Memory B cell (primary cell): Measurements from ENCODE around the gene RBM23.

Experiments used
- ATAC-seq: fragments of 150-1000 bp; cut with Tn5 transposase; 2 replicates; pipeline ENCODE4 v1.10.0; 2021; ENCODE audit warnings: low read depth, mild to moderate bottlenecking, moderate library complexity
- DNase-seq, 2 donors: peaks; one replicate each; pipeline ENCODE4 v3.0.0; 2022; ENCODE audit warnings: low spot score in 2 of 2
- H3K27ac Mint-ChIP-seq: one replicate; pipeline ENCODE4 v1.8.0; 2022; ENCODE audit warnings: mild to moderate bottlenecking, moderate library complexity, mixed read lengths
- H3K27me3 Mint-ChIP-seq: one replicate; pipeline ENCODE4 v1.8.0; 2022; ENCODE audit warnings: mixed read lengths
- H3K36me3 Mint-ChIP-seq: one replicate; pipeline ENCODE4 v1.8.0; 2022; ENCODE audit warnings: mild to moderate bottlenecking, mixed read lengths
- H3K4me1 Mint-ChIP-seq: one replicate; pipeline ENCODE4 v1.8.0; 2022; ENCODE audit warnings: mixed read lengths
- H3K4me3 Mint-ChIP-seq: one replicate; pipeline ENCODE4 v1.8.0; 2022; ENCODE audit warnings: mild to moderate bottlenecking, moderate library complexity, mixed read lengths
- H3K9me3 Mint-ChIP-seq: one replicate; pipeline ENCODE4 v1.8.0; 2022; ENCODE audit warnings: mixed read lengths

Gene RBM23

GRCh38 chr14:22887260-22887989, 31.5 kb downstream of the RBM23 start:
- ATAC-seq (peak; percentile 25), DNase-seq (peak; percentile 22 to 31)
- Mint-ChIP-seq H3K9me3 (no peaks in the 10 kb centered on the region), H3K27me3 (no peaks in the 10 kb centered on the region), H3K36me3 (peaks cover 4% of the 10 kb centered on the region), H3K27ac (peak overlapping the region; percentile 94), H3K4me1 (peaks cover 41% of the 10 kb centered on the region), H3K4me3 (peak overlapping the region; percentile 90)

- ATAC-seq (peak; percentile 63), DNase-seq (peak; percentile 54 to 64)
- Mint-ChIP-seq H3K27ac (peak overlapping the region; percentile 94), H3K9me3 (no peaks in the 10 kb centered on the region), H3K4me3 (peak overlapping the region; percentile 90), H3K4me1 (peaks cover 46% of the 10 kb centered on the region), H3K27me3 (no peaks in the 10 kb centered on the region), H3K36me3 (peaks cover 4% of the 10 kb centered on the region)
Measured at GRCh38 chr14:22886500-22887259, 32.3 kb downstream of the RBM23 start.

- Mint-ChIP-seq H3K4me3 (peak overlapping the region; percentile 90), H3K36me3 (peaks cover 4% of the 10 kb centered on the region), H3K27me3 (no peaks in the 10 kb centered on the region), H3K9me3 (no peaks in the 10 kb centered on the region), H3K27ac (peak overlapping the region; percentile 94), H3K4me1 (peaks cover 47% of the 10 kb centered on the region)
- DNase-seq (no peak), ATAC-seq (no peak)
Measured at GRCh38 chr14:22885975-22886374, 33.0 kb downstream of the RBM23 start.

DNA sequence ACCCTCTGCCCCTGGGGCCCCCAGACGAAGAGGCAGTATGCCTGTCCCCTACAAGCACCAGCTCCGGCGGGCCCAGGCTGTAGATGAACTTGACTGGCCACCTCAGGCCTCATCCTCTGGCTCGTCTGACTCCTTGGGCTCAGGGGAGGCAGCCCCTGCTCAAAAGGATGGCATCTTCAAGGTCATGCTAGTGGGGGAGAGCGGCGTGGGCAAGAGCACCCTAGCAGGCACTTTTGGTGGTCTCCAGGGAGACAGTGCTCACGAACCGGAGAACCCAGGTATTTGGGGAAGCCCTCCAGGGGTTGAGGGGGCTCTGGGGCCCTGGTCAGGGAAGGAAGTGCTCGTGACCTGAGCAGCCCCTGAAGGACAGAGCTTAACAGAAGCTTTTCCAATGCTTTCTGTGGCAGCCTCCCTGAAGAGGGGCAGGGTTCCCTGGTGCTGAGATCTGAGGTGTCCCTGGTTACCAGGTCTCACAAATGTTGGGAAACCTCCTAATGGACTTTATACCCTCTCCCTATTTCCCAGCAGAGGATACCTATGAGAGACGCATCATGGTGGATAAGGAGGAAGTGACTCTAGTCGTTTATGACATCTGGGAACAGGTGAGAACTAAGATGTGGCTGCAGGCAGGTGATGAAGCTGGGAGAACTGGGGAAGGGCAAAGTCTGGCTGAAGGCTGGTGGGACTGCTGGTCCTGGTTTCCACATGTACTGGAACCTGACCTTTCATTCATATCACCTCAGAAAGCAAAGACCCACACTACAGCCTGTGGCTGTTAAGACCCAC, 34.0 kb downstream of the RBM23 start:
- Mint-ChIP-seq H3K4me3 (peak overlapping the region; percentile 28), H3K27ac (no peak overlapping the region), H3K27me3 (no peaks in the 10 kb centered on the region), H3K9me3 (no peaks in the 10 kb centered on the region), H3K36me3 (no peaks in the 10 kb centered on the region), H3K4me1 (peaks cover 42% of the 10 kb centered on the region)
- ATAC-seq: no peak
- DNase-seq: no peak

GRCh38 chr14:22884076-22884737, 34.7 kb downstream of the RBM23 start:
- Mint-ChIP-seq H3K9me3 (no peaks in the 10 kb centered on the region), H3K4me1 (peaks cover 40% of the 10 kb centered on the region), H3K36me3 (peaks cover 3% of the 10 kb centered on the region), H3K4me3 (no peak overlapping the region), H3K27ac (no peak overlapping the region), H3K27me3 (no peaks in the 10 kb centered on the region)
- ATAC-seq (no peak), DNase-seq (no peak)

- Mint-ChIP-seq H3K27me3 (no peaks in the 10 kb centered on the region), H3K36me3 (peaks cover 9% of the 10 kb centered on the region), H3K4me3 (no peak within 1 kb of the TSS), H3K9me3 (no peaks in the 10 kb centered on the region), H3K27ac (peak within 1 kb of the TSS; percentile 19), H3K4me1 (peaks cover 40% of the 10 kb centered on the region)
- DNase-seq (no peak), ATAC-seq (no peak)
Measured at GRCh38 chr14:22883173-22883976, 35.6 kb downstream of the RBM23 start, which contains the start of gene REM2. Gene REM2 (plus strand): TSS chr14:22883222. CDS start chr14:22883288, 66 bp downstream.

- Mint-ChIP-seq H3K9me3 (no peaks in the 10 kb centered on the region), H3K4me3 (no peak overlapping the region), H3K4me1 (peaks cover 35% of the 10 kb centered on the region), H3K27me3 (no peaks in the 10 kb centered on the region), H3K27ac (no peak overlapping the region), H3K36me3 (peaks cover 14% of the 10 kb centered on the region)
- ATAC-seq: peak; percentile 18
- DNase-seq: peak in 1 of 2 donors; percentile 36
Measured at GRCh38 chr14:22882529-22883172, 36.3 kb downstream of the RBM23 start.

GRCh38 chr14:22882064-22882463, 36.9 kb downstream of the RBM23 start:
- H3K4me3 Mint-ChIP-seq: no peak overlapping the region

DNA sequence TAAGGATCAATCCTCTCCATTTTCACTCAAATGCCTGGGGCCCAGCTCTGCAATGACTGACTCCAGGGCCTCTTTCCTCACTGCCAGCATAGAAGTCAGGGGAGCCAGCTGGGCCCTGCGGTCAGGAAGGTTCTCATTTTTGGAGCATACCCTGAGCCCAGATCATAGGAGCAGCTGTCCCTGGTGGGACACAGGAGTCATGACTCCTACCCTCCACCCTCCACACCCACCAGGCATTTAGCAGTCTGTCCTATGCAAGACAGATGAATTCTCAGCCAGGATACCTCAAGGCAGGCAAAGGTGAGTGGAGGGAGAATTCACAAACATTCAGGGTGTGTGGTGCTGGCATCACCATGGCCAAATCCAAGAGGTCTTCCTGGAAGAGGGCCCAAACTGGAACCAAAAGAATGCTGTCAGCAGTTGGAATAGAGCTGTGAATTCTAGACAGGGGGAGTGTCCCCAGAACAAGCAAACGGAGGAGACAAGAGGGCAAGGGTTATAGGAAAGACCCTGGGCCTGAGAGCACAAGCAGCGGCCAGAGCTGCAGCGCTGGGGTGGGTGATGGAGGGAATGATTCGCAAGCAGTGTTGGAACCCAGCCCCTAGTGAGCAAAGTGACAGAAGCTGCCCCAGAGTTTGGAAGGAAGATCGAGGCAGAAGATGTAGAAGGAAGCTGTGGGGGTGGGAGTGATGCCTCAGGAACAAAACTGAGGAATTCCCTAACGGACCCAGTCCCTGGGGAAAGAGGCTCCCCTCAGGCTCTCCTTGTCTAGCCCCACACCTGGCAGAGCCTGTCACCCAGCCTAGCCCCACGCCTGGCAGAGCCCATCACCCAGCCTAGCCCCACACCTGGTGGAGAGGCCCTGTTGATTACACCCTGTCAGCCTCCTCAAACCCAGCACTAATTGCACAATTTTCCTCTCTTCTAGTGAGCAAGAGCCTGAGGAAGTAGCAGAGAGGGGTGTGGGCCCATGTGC, 40.4 kb downstream of the RBM23 start:
- DNase-seq (no peak), ATAC-seq (no peak)
- H3K4me1 Mint-ChIP-seq: peaks cover 18% of the 10 kb centered on the region
- peaks cover 19% of the 10 kb centered on the region for H3K36me3 Mint-ChIP-seq
- H3K4me3 Mint-ChIP-seq: no peak overlapping the region
- H3K9me3 Mint-ChIP-seq: no peaks in the 10 kb centered on the region
- H3K27me3 Mint-ChIP-seq: no peaks in the 10 kb centered on the region
- peak overlapping the region; percentile 11 for H3K27ac Mint-ChIP-seq

More at GRCh38 chr14:22882064-22882463, 36.9 kb downstream of the RBM23 start:
- H3K36me3 Mint-ChIP-seq: peaks cover 16% of the 10 kb centered on the region
- ATAC-seq: no peak
- no peaks in the 10 kb centered on the region for H3K9me3 Mint-ChIP-seq
- no peaks in the 10 kb centered on the region for H3K27me3 Mint-ChIP-seq
- no peak for DNase-seq
- peaks cover 32% of the 10 kb centered on the region for H3K4me1 Mint-ChIP-seq
- peak overlapping the region; percentile 19 for H3K27ac Mint-ChIP-seq

- Mint-ChIP-seq H3K27me3 (no peaks in the 10 kb centered on the region), H3K36me3 (peaks cover 20% of the 10 kb centered on the region), H3K27ac (no peak overlapping the region), H3K4me1 (peaks cover 16% of the 10 kb centered on the region), H3K9me3 (no peaks in the 10 kb centered on the region), H3K4me3 (no peak overlapping the region)
- DNase-seq: no peak
- ATAC-seq: no peak
Measured at GRCh38 chr14:22877000-22877501, 41.9 kb downstream of the RBM23 start.

GRCh38 chr14:22875748-22876319, 43.1 kb downstream of the RBM23 start:
- no peak for DNase-seq
- ATAC-seq: no peak
- H3K4me3 Mint-ChIP-seq: no peak overlapping the region
- H3K9me3 Mint-ChIP-seq: no peaks in the 10 kb centered on the region
- H3K27me3 Mint-ChIP-seq: no peaks in the 10 kb centered on the region
- H3K36me3 Mint-ChIP-seq: peaks cover 20% of the 10 kb centered on the region
- H3K4me1 Mint-ChIP-seq: peaks cover 14% of the 10 kb centered on the region
- H3K27ac Mint-ChIP-seq: no peak overlapping the region
